ENCODE measurements around the gene ACAA1. TPM values are rescaled to one million over a fixed set of nuclear protein-coding genes. Genes with fewer than 3 reads are reported as not detected.
A peak's percentile ranks its signal among the peaks of the same experiment; 100 is the strongest.

Gene ACAA1
- total RNA-seq, 1 donor from 2014 or later = 68.7 TPM

- Mint-ChIP-seq H3K27ac (no peak overlapping the region), H3K36me3 (ENCODE audit: low read depth) (peaks cover 16% of the 10 kb centered on the region)
Observed at GRCh38 chr3:38117163-38117716, 19.7 kb downstream of the ACAA1 start.

GRCh38 chr3:38116471-38117162, 20.3 kb downstream of the ACAA1 start:
- intact Hi-C loops (cut with micrococcal nuclease) = no loop called here
- no peak overlapping the region for H3K4me3 Mint-ChIP-seq
- no peaks in the 10 kb centered on the region for H3K27me3 Mint-ChIP-seq
- peaks cover 16% of the 10 kb centered on the region for H3K36me3 Mint-ChIP-seq (ENCODE audit: low read depth)
- H3K4me1 Mint-ChIP-seq = peaks cover 7% of the 10 kb centered on the region
- DNase-seq = no peak
- no peaks in the 10 kb centered on the region for H3K9me3 Mint-ChIP-seq
- H3K27ac Mint-ChIP-seq = no peak overlapping the region

More at GRCh38 chr3:38117163-38117716, 19.7 kb downstream of the ACAA1 start:
- Mint-ChIP-seq H3K27me3 (no peaks in the 10 kb centered on the region), H3K4me3 (no peak overlapping the region), H3K9me3 (no peaks in the 10 kb centered on the region), H3K4me1 (peaks cover 7% of the 10 kb centered on the region)
- intact Hi-C loops (cut with micrococcal nuclease) = no loop called here
- DNase-seq = no peak

- H3K4me3 Mint-ChIP-seq = no peak overlapping the region
- no peaks in the 10 kb centered on the region for H3K9me3 Mint-ChIP-seq
- no peak for DNase-seq
- H3K27me3 Mint-ChIP-seq = no peaks in the 10 kb centered on the region
- H3K4me1 Mint-ChIP-seq = peaks cover 7% of the 10 kb centered on the region
- peaks cover 13% of the 10 kb centered on the region for H3K36me3 Mint-ChIP-seq (ENCODE audit: low read depth)
- H3K27ac Mint-ChIP-seq = no peak overlapping the region
- intact Hi-C loops (cut with micrococcal nuclease) = no loop called here
Observed at GRCh38 chr3:38115645-38116427, 21.1 kb downstream of the ACAA1 start.

GRCh38 chr3:38114875-38115644, 21.9 kb downstream of the ACAA1 start:
- Mint-ChIP-seq H3K4me1 (peaks cover 7% of the 10 kb centered on the region), H3K27me3 (no peaks in the 10 kb centered on the region), H3K4me3 (no peak overlapping the region), H3K9me3 (no peaks in the 10 kb centered on the region), H3K36me3 (ENCODE audit: low read depth) (peaks cover 7% of the 10 kb centered on the region), H3K27ac (no peak overlapping the region)
- intact Hi-C loops (cut with micrococcal nuclease) = no loop called here
- no peak for DNase-seq

GRCh38 chr3:38114052-38114874, 22.7 kb downstream of the ACAA1 start:
- Mint-ChIP-seq H3K27me3 (no peaks in the 10 kb centered on the region), H3K36me3 (ENCODE audit: low read depth) (peaks cover 5% of the 10 kb centered on the region), H3K4me3 (no peak overlapping the region), H3K4me1 (peaks cover 7% of the 10 kb centered on the region), H3K9me3 (no peaks in the 10 kb centered on the region), H3K27ac (no peak overlapping the region)
- no peak for DNase-seq
- intact Hi-C loops (cut with micrococcal nuclease) = no loop called here

GRCh38 chr3:38112378-38112761, 24.6 kb downstream of the ACAA1 start:
- no peak for DNase-seq
- Mint-ChIP-seq H3K4me3 (no peak overlapping the region), H3K36me3 (ENCODE audit: low read depth) (no peaks in the 10 kb centered on the region), H3K27me3 (no peaks in the 10 kb centered on the region), H3K27ac (no peak overlapping the region), H3K4me1 (peaks cover 4% of the 10 kb centered on the region), H3K9me3 (no peaks in the 10 kb centered on the region)
- intact Hi-C loops (cut with micrococcal nuclease) = no loop called here

GRCh38 chr3:38111696-38112377, 25.1 kb downstream of the ACAA1 start:
- no peaks in the 10 kb centered on the region for H3K36me3 Mint-ChIP-seq (ENCODE audit: low read depth)
- intact Hi-C loops (cut with micrococcal nuclease) = no loop called here
- peaks cover 4% of the 10 kb centered on the region for H3K4me1 Mint-ChIP-seq
- H3K4me3 Mint-ChIP-seq = no peak overlapping the region
- no peaks in the 10 kb centered on the region for H3K9me3 Mint-ChIP-seq
- no peak overlapping the region for H3K27ac Mint-ChIP-seq
- DNase-seq = no peak
- H3K27me3 Mint-ChIP-seq = no peaks in the 10 kb centered on the region

- no peak for DNase-seq
- Mint-ChIP-seq H3K4me1 (peaks cover 4% of the 10 kb centered on the region), H3K27ac (peak overlapping the region; percentile 53), H3K27me3 (no peaks in the 10 kb centered on the region), H3K4me3 (no peak overlapping the region), H3K9me3 (no peaks in the 10 kb centered on the region), H3K36me3 (ENCODE audit: low read depth) (no peaks in the 10 kb centered on the region)
- intact Hi-C loops (cut with micrococcal nuclease) = no loop called here
Observed at GRCh38 chr3:38111201-38111600, 25.7 kb downstream of the ACAA1 start.

- H3K4me3 Mint-ChIP-seq = no peak overlapping the region
- peaks cover 2% of the 10 kb centered on the region for H3K36me3 Mint-ChIP-seq (ENCODE audit: low read depth)
- H3K27me3 Mint-ChIP-seq = no peaks in the 10 kb centered on the region
- intact Hi-C loops (cut with micrococcal nuclease) = no loop called here
- no peak for DNase-seq
- no peaks in the 10 kb centered on the region for H3K4me1 Mint-ChIP-seq
- H3K9me3 Mint-ChIP-seq = peaks cover 4% of the 10 kb centered on the region
- no peak overlapping the region for H3K27ac Mint-ChIP-seq
Observed at GRCh38 chr3:38110314-38111050, 26.4 kb downstream of the ACAA1 start.

- intact Hi-C loops (cut with micrococcal nuclease) = no loop called here
- Mint-ChIP-seq H3K4me1 (no peaks in the 10 kb centered on the region), H3K9me3 (peaks cover 4% of the 10 kb centered on the region), H3K27ac (no peak overlapping the region), H3K27me3 (peaks cover 2% of the 10 kb centered on the region), H3K36me3 (ENCODE audit: low read depth) (peaks cover 2% of the 10 kb centered on the region), H3K4me3 (no peak overlapping the region)
- no peak for DNase-seq
Observed at GRCh38 chr3:38109580-38110313, 27.2 kb downstream of the ACAA1 start.

- Mint-ChIP-seq H3K36me3 (ENCODE audit: low read depth) (peaks cover 2% of the 10 kb centered on the region), H3K4me3 (no peak overlapping the region), H3K4me1 (no peaks in the 10 kb centered on the region), H3K27ac (no peak overlapping the region), H3K27me3 (peaks cover 6% of the 10 kb centered on the region), H3K9me3 (peaks cover 4% of the 10 kb centered on the region)
- DNase-seq = no peak
- intact Hi-C loops (cut with micrococcal nuclease) = no loop called here
Observed at GRCh38 chr3:38108649-38109579, 28.0 kb downstream of the ACAA1 start.
